Neural crest cell (in vitro differentiated cells): Measurements from ENCODE around the gene SLC5A8. TPM values are rescaled to one million over a fixed set of nuclear protein-coding genes. Genes with fewer than 3 reads are reported as not detected.

Experiments
- DNase-seq: peaks from one replicate; pipeline ENCODE4 v3.0.0; 2021; ENCODE audit warnings: low read depth, mixed read lengths, low spot score
- H3K27ac Mint-ChIP-seq: one replicate; pipeline ENCODE4 v1.8.0; 2021; ENCODE audit warnings: mild to moderate bottlenecking, mixed read lengths; ENCODE audit not compliant: unreplicated experiment
- H3K27me3 Mint-ChIP-seq: 2 replicates; pipeline ENCODE4 v1.8.0; 2021; ENCODE audit warnings: low read depth, mild to moderate bottlenecking, mixed read lengths
- H3K36me3 Mint-ChIP-seq: 2 replicates; pipeline ENCODE4 v1.8.0; 2021; ENCODE audit warnings: low read depth, mild to moderate bottlenecking, mixed read lengths
- H3K4me1 Mint-ChIP-seq: 2 replicates; pipeline ENCODE4 v1.8.0; 2021; ENCODE audit warnings: mixed read lengths
- H3K4me3 Mint-ChIP-seq: one replicate; pipeline ENCODE4 v1.8.0; 2021; ENCODE audit warnings: mild to moderate bottlenecking, mixed read lengths
- H3K9me3 Mint-ChIP-seq: 2 replicates; pipeline ENCODE4 v1.8.0; 2021; ENCODE audit warnings: mixed read lengths
- CTCF ChIP-seq: fragments of 200-600 bp; sonication (generic); conservative IDR thresholded peaks from 2 replicates; pipeline ENCODE4 v1.5.0; 2021; ENCODE audit warnings: antibody characterized with exemption, mild to moderate bottlenecking
- total RNA-seq: library from RNA; stranded (reverse); gene quantifications from 2 replicates; pipeline ENCODE4 v1.2.1, GENCODE V29; 2021

Gene SLC5A8
- total RNA-seq, 1 donor from 2014 or later, result not detected

GRCh38 chr12:101221301-101221700, 11.3 kb upstream of the SLC5A8 start:
- DNase-seq, result no peak
- Mint-ChIP-seq H3K27ac (no peak overlapping the region), H3K4me3 (no peak overlapping the region), H3K9me3 (peaks cover 8% of the 10 kb centered on the region), H3K27me3 (peaks cover 24% of the 10 kb centered on the region), H3K36me3 (no peaks in the 10 kb centered on the region), H3K4me1 (no peaks in the 10 kb centered on the region)
- TF ChIP-seq CTCF, result no peak

DNA sequence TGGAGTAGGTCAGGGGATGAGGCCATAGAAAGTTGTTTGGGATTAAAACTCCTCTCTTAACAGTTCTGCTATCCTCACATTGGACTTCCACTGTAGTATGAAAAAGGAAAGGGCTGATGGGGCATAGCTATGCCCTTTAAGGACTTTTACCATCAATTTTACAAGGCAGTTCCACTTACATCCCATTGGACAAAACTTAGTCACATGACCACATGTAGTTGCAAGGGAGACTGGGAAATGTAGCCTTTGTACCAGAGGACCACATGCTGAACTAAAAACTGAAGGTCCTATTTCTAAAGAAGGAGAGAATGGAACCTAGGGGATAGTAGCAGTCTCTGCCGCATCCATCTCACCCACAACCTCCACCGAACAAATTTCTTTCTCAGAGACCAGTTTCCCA, 6.8 kb upstream of the SLC5A8 start:
- H3K4me1 Mint-ChIP-seq, result no peaks in the 10 kb centered on the region
- DNase-seq, result no peak
- no peak for TF ChIP-seq CTCF
- H3K4me3 Mint-ChIP-seq, result no peak overlapping the region
- peaks cover 3% of the 10 kb centered on the region for H3K36me3 Mint-ChIP-seq
- no peak overlapping the region for H3K27ac Mint-ChIP-seq
- H3K27me3 Mint-ChIP-seq, result peaks cover 24% of the 10 kb centered on the region
- H3K9me3 Mint-ChIP-seq, result peaks cover 18% of the 10 kb centered on the region

DNA sequence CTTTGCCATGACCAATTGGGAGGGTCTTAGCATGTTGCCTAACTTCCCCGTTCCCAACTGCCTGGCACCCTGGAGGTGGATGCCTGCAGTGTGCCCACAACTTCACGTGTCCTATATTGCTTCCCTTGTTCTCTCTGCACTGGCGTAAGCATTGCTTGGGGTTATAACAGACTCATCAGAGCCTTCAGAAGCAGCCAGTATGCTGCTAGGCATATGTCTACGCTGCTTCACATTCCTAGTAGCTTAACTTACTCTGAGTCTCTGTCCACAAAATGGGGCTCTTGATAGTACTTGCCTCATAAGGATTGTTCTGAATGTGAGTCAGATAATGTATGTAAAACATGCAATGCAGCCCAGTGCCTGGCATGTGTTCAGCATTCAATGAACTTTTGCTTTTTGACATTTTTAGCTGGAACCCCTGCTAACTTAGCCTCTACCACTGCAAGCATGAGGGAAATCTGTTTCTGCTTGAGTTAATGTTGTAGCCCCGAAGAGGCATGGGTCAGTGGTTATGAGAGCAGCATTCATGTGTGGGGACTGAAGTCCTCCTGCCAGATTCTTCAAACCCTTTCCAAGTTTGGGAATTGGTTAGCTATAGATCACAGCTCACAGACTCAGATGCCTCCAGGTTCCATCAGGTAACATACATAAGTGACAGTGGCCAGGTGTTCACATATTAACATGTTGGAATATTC, 2.8 kb downstream of the SLC5A8 start:
- TF ChIP-seq CTCF, result no peak
- Mint-ChIP-seq H3K36me3 (no peaks in the 10 kb centered on the region), H3K4me3 (no peak overlapping the region), H3K9me3 (no peaks in the 10 kb centered on the region), H3K27ac (no peak overlapping the region), H3K27me3 (peaks cover 58% of the 10 kb centered on the region), H3K4me1 (peaks cover 6% of the 10 kb centered on the region)
- no peak for DNase-seq

DNA sequence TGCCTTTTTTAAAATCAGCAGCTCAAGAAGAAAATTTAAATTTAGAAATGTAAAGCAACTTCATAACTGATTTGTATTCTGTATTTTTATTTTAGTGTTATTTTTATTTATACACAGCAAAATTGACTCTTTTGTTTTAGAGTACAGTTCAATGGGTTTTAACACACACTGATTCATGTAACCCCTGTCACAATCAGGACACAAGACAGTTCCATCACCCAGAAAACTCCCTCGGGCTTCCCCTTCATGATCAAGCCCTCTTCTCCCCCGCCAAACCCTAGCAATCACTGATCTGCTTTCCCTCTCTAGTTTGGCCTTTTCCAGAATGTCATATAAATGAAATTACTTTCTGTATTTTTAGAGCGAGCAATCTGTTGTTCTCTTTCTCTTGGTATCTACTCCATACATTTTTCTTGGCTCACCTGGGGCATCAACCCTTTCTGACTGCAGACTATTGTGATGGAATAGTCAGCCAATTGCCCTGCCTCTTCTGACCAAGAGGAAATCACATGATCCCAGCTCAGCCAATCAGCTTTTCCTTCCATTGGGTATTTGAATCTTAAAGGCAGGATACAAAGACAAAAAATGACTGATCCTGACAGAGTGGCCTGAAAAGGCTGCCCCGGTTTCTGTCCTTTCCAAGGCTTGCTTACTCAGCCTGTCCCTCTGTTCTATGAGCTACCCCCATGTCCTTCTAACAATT, 5.3 kb downstream of the SLC5A8 start:
- no peak for DNase-seq
- Mint-ChIP-seq H3K27me3 (peaks cover 36% of the 10 kb centered on the region), H3K4me3 (no peak overlapping the region), H3K36me3 (no peaks in the 10 kb centered on the region), H3K27ac (no peak overlapping the region), H3K9me3 (no peaks in the 10 kb centered on the region), H3K4me1 (peaks cover 6% of the 10 kb centered on the region)
- no peak for TF ChIP-seq CTCF

DNA sequence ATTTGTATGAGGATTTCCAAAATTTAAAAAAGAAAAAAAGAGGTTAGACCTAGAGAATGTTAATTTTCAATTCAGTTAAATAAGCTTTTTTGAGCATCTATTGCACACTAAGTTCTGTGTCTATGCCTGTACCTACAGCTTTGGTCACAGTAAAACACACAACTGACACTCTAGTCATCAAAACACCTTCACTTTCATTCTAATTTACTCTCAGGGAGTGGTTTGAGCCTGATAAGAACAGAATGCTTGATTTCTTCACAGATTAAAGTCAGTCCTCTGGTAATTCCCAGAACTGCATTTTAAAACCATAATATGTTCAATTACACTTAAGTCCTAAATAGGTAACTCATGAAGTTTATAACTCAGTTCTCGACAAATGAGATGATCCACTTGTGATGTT, 9.2 kb downstream of the SLC5A8 start:
- Mint-ChIP-seq H3K4me1 (peaks cover 6% of the 10 kb centered on the region), H3K4me3 (no peak overlapping the region), H3K36me3 (no peaks in the 10 kb centered on the region), H3K27me3 (peaks cover 12% of the 10 kb centered on the region), H3K9me3 (no peaks in the 10 kb centered on the region), H3K27ac (no peak overlapping the region)
- TF ChIP-seq CTCF, result no peak
- no peak for DNase-seq
